ENCODE measurements around the gene SIGLEC12. TPM values are rescaled to one million over a fixed set of nuclear protein-coding genes. Genes with fewer than 3 reads are reported as not detected.
"Not testable (repeated sequence)": the region's sequence is repeated elsewhere in the genome, so short reads cannot be mapped to it uniquely, and the experiment has no call there.

SIGLEC12 gene
- total RNA-seq, 1 donor from 2014 or later = not detected

- no peak for DNase-seq
Observed at GRCh38 chr19:51479531-51480331, 21.9 kb downstream of the SIGLEC12 start.

GRCh38 chr19:51478381-51479234 lies 23.0 kb downstream of the SIGLEC12 start, which contains the start of gene CEACAM18:
CEACAM18 (plus strand) TSS chr19:51478539.
- no peak for DNase-seq

- no peak for DNase-seq
Observed at GRCh38 chr19:51477344-51477743, 24.3 kb downstream of the SIGLEC12 start.

GRCh38 chr19:51476164-51476563 lies 25.4 kb downstream of the SIGLEC12 start:
- DNase-seq = no peak

GRCh38 chr19:51473009-51473707 lies 28.4 kb downstream of the SIGLEC12 start:
- DNase-seq = peak; percentile 86

GRCh38 chr19:51472607-51473006 lies 29.0 kb downstream of the SIGLEC12 start:
- DNase-seq = no peak

GRCh38 chr19:51471527-51471926 lies 30.1 kb downstream of the SIGLEC12 start:
- peak; percentile 3 for DNase-seq

- no peak for DNase-seq
Observed at GRCh38 chr19:51470966-51471365, 30.6 kb downstream of the SIGLEC12 start.

- no peak for DNase-seq
Observed at GRCh38 chr19:51469629-51470028, 32.0 kb downstream of the SIGLEC12 start.

GRCh38 chr19:51469162-51469561 lies 32.4 kb downstream of the SIGLEC12 start:
- no peak for DNase-seq

- DNase-seq = no peak
Observed at GRCh38 chr19:51468545-51468920, 33.1 kb downstream of the SIGLEC12 start.

GRCh38 chr19:51467864-51468544 lies 33.6 kb downstream of the SIGLEC12 start:
- no peak for DNase-seq

GRCh38 chr19:51466723-51467122 lies 34.9 kb downstream of the SIGLEC12 start:
- no peak for DNase-seq

- not testable (repeated sequence) for DNase-seq
Observed at GRCh38 chr19:51463976-51464581, 37.5 kb downstream of the SIGLEC12 start.

GRCh38 chr19:51462681-51463080 lies 38.9 kb downstream of the SIGLEC12 start:
- DNase-seq = no peak

GRCh38 chr19:51462276-51462675 lies 39.3 kb downstream of the SIGLEC12 start:
- DNase-seq = no peak

- DNase-seq = no peak
Observed at GRCh38 chr19:51461723-51462161, 39.9 kb downstream of the SIGLEC12 start.

GRCh38 chr19:51460164-51460992 lies 41.2 kb downstream of the SIGLEC12 start:
- DNase-seq = peak; percentile 47

- no peak for DNase-seq
Observed at GRCh38 chr19:51458899-51459505, 42.6 kb downstream of the SIGLEC12 start.

GRCh38 chr19:51458051-51458645 lies 43.5 kb downstream of the SIGLEC12 start, which contains the start of gene SIGLEC8:
SIGLEC8 (minus strand) TSS chr19:51458454; CDS start chr19:51458387, 67 bp downstream.
- DNase-seq = no peak

Data from dermis blood vessel endothelial cell (primary cell).